Neural progenitor cell (in vitro differentiated cells): Measurements from ENCODE around the gene E2F1. TPM values are rescaled to one million over a fixed set of nuclear protein-coding genes. Genes with fewer than 3 reads are reported as not detected.

Experiments used
- DNase-seq: peaks from one replicate; pipeline ENCODE4 v3.0.0-alpha.2; 2016; ENCODE audit warnings: low spot score
- H2AFZ ChIP-seq: fragments of 200-600 bp; sonication (generic); replicated peaks from 2 replicates; pipeline ENCODE4 v1.6.1; 2016; ENCODE audit warnings: antibody characterized with exemption
- H3F3A ChIP-seq: fragments of 200-600 bp; sonication (generic); 2 replicates; pipeline ENCODE4 v1.6.1; 2016; ENCODE audit warnings: antibody characterized with exemption, low read depth
- H3K27ac ChIP-seq: fragments of 200-600 bp; sonication (generic); 2 replicates; pipeline ENCODE4 v1.5.1; 2016; ENCODE audit warnings: mild to moderate bottlenecking
- H3K27me3 ChIP-seq: fragments of 200-600 bp; sonication (generic); 2 replicates; pipeline ENCODE4 v1.6.1; 2016; ENCODE audit warnings: mild to moderate bottlenecking, moderate library complexity
- H3K36me3 ChIP-seq: fragments of 200-600 bp; sonication (generic); 2 replicates; pipeline ENCODE4 v1.5.1; 2016
- H3K4me1 ChIP-seq: fragments of 200-600 bp; sonication (generic); 2 replicates; pipeline ENCODE4 v1.6.1; 2016; ENCODE audit warnings: mixed run types
- H3K4me2 ChIP-seq: fragments of 200-600 bp; sonication (generic); 2 replicates; pipeline ENCODE4 v1.6.1; 2016
- H3K4me3 ChIP-seq: fragments of 200-600 bp; sonication (generic); 2 replicates; pipeline ENCODE4 v1.5.1; 2016
- H3K79me2 ChIP-seq: fragments of 200-600 bp; sonication (generic); 2 replicates; pipeline ENCODE4 v1.6.1; 2016; ENCODE audit warnings: low read depth
- H3K9ac ChIP-seq: fragments of 200-600 bp; sonication (generic); 2 replicates; pipeline ENCODE4 v1.6.1; 2016
- H3K9me3 ChIP-seq: fragments of 200-600 bp; sonication (generic); 2 replicates; pipeline ENCODE4 v1.5.1; 2016; ENCODE audit warnings: low read depth
- H4K20me1 ChIP-seq: fragments of 200-600 bp; sonication (generic); 2 replicates; pipeline ENCODE4 v1.6.1; 2016; ENCODE audit warnings: low read depth
- H3K27ac Mint-ChIP-seq: 3 replicates; pipeline ENCODE4 v1.8.0; 2021; ENCODE audit warnings: mixed read lengths
- H3K27me3 Mint-ChIP-seq: 2 replicates; pipeline ENCODE4 v1.8.0; 2022; ENCODE audit warnings: low read depth, mild to moderate bottlenecking, inconsistent platforms, moderate library complexity, mixed read lengths; ENCODE audit not compliant: insufficient read depth
- H3K36me3 Mint-ChIP-seq: 3 replicates; pipeline ENCODE4 v1.8.0; 2021; ENCODE audit warnings: mixed read lengths
- H3K4me1 Mint-ChIP-seq: 3 replicates; pipeline ENCODE4 v1.8.0; 2021; ENCODE audit warnings: mixed read lengths
- H3K4me3 Mint-ChIP-seq: 3 replicates; pipeline ENCODE4 v1.8.0; 2021; ENCODE audit warnings: mild to moderate bottlenecking, moderate library complexity, mixed read lengths
- H3K9me3 Mint-ChIP-seq: 3 replicates; pipeline ENCODE4 v1.8.0; 2020; ENCODE audit warnings: mixed read lengths
- EZH2 ChIP-seq: fragments of 200-600 bp; sonication (generic); IDR thresholded peaks from 2 replicates; pipeline ENCODE4 v1.6.1; 2017; ENCODE audit warnings: antibody characterized with exemption, mild to moderate bottlenecking, moderate library complexity
- EZH2phosphoT487 ChIP-seq: fragments of 200-600 bp; sonication (generic); IDR thresholded peaks from 2 replicates; pipeline ENCODE4 v1.6.1; 2017; ENCODE audit warnings: antibody characterized with exemption
- total RNA-seq: library from RNA; depleted of rRNA; stranded (reverse); fragments of >200 nt; gene quantifications from 2 replicates; pipeline ENCODE4 v1.2.3, GENCODE V29; 2015; ENCODE audit warnings: low replicate concordance
- TF ChIP-seq, protein P1 (sequence below): fragments of 200-600 bp; sonication (generic); IDR thresholded peaks from 2 replicates; pipeline ENCODE4 v1.5.1; 2017; ENCODE audit warnings: antibody characterized with exemption, mild to moderate bottlenecking

Gene E2F1
- total RNA-seq, 1 donor from 2014 or later = 9.7 TPM

DNA sequence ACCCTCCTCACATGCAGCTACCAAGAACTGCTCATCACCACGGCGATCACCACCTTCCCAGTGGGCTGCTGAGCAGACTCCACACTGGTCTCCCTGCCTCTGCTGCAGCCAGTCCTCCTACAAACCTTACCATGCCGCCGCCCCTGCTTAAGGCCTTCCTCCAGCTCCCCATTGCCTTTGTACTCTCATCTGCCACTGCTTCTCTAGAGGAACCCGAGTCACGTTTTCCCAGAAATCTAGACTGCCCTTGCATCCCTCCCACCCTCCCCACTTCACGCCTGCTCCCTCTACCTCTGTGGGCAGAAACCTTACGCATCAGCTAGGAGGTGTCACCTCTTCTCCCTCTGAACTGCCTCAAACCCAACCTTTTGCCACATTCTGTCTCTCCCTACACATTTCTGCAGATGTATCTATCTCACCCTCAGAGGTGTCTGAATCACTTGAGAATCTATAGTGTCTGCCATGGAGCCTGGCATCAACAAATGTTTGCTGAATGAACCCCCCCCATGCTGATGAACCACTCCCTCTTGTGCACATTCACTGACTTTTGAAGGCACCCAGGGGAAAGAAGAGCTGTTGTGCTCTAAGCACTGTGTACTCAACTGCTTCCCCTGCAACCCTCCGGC lies 4.3 kb downstream of the E2F1 start:
- Histone ChIP-seq H3F3A (peaks cover 18% of the 10 kb centered on the region), H3K27ac (no peak overlapping the region), H3K4me2 (no peak overlapping the region), H3K9me3 (no peaks in the 10 kb centered on the region), H2AFZ (no peak overlapping the region), H3K4me3 (no peak overlapping the region), H3K27me3 (no peaks in the 10 kb centered on the region), H3K4me1 (peaks cover 19% of the 10 kb centered on the region), H3K36me3 (no peaks in the 10 kb centered on the region), H3K79me2 (peaks cover 47% of the 10 kb centered on the region), H3K9ac (no peak overlapping the region), H4K20me1 (peaks cover 80% of the 10 kb centered on the region)
- Mint-ChIP-seq H3K4me3 (no peak overlapping the region), H3K27ac (peak overlapping the region; percentile 95), H3K27me3 (peaks cover under 1% of the 10 kb centered on the region), H3K9me3 (no peaks in the 10 kb centered on the region), H3K4me1 (peaks cover 32% of the 10 kb centered on the region), H3K36me3 (peaks cover 5% of the 10 kb centered on the region)
- no peak for DNase-seq
- TF ChIP-seq, protein P1, sequence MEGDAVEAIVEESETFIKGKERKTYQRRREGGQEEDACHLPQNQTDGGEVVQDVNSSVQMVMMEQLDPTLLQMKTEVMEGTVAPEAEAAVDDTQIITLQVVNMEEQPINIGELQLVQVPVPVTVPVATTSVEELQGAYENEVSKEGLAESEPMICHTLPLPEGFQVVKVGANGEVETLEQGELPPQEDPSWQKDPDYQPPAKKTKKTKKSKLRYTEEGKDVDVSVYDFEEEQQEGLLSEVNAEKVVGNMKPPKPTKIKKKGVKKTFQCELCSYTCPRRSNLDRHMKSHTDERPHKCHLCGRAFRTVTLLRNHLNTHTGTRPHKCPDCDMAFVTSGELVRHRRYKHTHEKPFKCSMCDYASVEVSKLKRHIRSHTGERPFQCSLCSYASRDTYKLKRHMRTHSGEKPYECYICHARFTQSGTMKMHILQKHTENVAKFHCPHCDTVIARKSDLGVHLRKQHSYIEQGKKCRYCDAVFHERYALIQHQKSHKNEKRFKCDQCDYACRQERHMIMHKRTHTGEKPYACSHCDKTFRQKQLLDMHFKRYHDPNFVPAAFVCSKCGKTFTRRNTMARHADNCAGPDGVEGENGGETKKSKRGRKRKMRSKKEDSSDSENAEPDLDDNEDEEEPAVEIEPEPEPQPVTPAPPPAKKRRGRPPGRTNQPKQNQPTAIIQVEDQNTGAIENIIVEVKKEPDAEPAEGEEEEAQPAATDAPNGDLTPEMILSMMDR = no peak
- no peak for TF ChIP-seq EZH2
- TF ChIP-seq EZH2phosphoT487 = no peak

DNA sequence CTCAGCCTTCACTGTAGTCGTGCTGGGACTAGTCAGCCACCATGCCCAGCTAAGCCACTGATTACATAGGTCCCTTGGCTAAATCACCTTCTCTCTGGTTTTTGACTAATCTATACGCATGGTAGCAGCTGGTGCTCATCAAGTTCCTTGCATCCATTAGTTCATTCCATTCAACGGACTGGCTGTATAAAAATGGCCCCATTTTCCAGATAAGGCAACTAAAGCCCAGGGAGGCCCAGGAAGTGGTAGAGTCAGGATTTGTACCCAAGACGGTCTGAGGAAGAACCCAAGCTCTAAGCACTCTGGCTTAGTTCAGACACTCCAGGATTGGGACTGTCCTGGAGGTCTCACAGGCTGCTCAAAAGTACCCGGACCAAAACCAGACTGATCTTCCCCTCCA lies 4.9 kb downstream of the E2F1 start:
- H3K9me3 Mint-ChIP-seq = no peaks in the 10 kb centered on the region
- no peaks in the 10 kb centered on the region for H3K36me3 ChIP-seq
- peaks cover 5% of the 10 kb centered on the region for H3K36me3 Mint-ChIP-seq
- no peak for DNase-seq
- H3K79me2 ChIP-seq = peaks cover 47% of the 10 kb centered on the region
- H3K27ac Mint-ChIP-seq = peak overlapping the region; percentile 95
- no peak overlapping the region for H3K4me2 ChIP-seq
- no peak overlapping the region for H3K27ac ChIP-seq
- peaks cover 18% of the 10 kb centered on the region for H3F3A ChIP-seq
- H3K4me1 Mint-ChIP-seq = peaks cover 31% of the 10 kb centered on the region
- no peaks in the 10 kb centered on the region for H3K27me3 ChIP-seq
- H3K9me3 ChIP-seq = no peaks in the 10 kb centered on the region
- no peak overlapping the region for H2AFZ ChIP-seq
- H3K4me1 ChIP-seq = peaks cover 16% of the 10 kb centered on the region
- no peak overlapping the region for H3K4me3 ChIP-seq
- H3K9ac ChIP-seq = no peak overlapping the region
- peaks cover 86% of the 10 kb centered on the region for H4K20me1 ChIP-seq
- H3K27me3 Mint-ChIP-seq = no peaks in the 10 kb centered on the region
- TF ChIP-seq EZH2 (no peak), EZH2phosphoT487 (no peak)
- TF ChIP-seq, protein P1 = no peak
- H3K4me3 Mint-ChIP-seq = no peak overlapping the region

DNA sequence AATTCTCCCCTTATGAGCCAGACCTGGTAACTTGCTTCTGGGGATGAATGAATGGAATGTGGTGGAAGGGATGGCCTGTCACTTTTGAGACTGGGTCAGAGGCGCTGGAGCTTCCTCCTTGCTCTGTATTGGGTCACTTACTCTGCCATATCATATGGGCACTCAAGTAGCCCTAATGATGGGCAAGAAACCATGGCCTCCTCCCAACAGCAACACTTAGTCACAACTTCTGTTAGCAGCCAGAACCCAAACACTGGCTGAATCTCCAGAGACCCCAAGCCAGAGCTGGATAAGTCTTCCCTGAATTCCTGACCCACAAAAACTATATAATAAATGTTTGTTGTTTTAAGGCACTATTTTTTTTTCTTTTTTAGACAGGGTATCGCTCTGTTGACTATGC lies 5.5 kb downstream of the E2F1 start:
- Histone ChIP-seq H3K9ac (no peak overlapping the region), H3K27ac (no peak overlapping the region), H3K79me2 (peaks cover 47% of the 10 kb centered on the region), H4K20me1 (peaks cover 92% of the 10 kb centered on the region), H2AFZ (no peak overlapping the region), H3K4me2 (no peak overlapping the region), H3K4me1 (peaks cover 16% of the 10 kb centered on the region), H3K4me3 (no peak overlapping the region), H3K27me3 (no peaks in the 10 kb centered on the region), H3F3A (peaks cover 24% of the 10 kb centered on the region), H3K36me3 (no peaks in the 10 kb centered on the region), H3K9me3 (no peaks in the 10 kb centered on the region)
- TF ChIP-seq, protein P1 = no peak
- no peak for TF ChIP-seq EZH2
- no peak for TF ChIP-seq EZH2phosphoT487
- H3K36me3 Mint-ChIP-seq = peaks cover 5% of the 10 kb centered on the region
- H3K27me3 Mint-ChIP-seq = no peaks in the 10 kb centered on the region
- peaks cover 37% of the 10 kb centered on the region for H3K4me1 Mint-ChIP-seq
- H3K4me3 Mint-ChIP-seq = no peak overlapping the region
- H3K9me3 Mint-ChIP-seq = no peaks in the 10 kb centered on the region
- DNase-seq = no peak
- H3K27ac Mint-ChIP-seq = no peak overlapping the region
